ENCODE data around the gene PCDHGA8.
A peak's percentile ranks its signal among the peaks of the same experiment; 100 is the strongest.

DNA sequence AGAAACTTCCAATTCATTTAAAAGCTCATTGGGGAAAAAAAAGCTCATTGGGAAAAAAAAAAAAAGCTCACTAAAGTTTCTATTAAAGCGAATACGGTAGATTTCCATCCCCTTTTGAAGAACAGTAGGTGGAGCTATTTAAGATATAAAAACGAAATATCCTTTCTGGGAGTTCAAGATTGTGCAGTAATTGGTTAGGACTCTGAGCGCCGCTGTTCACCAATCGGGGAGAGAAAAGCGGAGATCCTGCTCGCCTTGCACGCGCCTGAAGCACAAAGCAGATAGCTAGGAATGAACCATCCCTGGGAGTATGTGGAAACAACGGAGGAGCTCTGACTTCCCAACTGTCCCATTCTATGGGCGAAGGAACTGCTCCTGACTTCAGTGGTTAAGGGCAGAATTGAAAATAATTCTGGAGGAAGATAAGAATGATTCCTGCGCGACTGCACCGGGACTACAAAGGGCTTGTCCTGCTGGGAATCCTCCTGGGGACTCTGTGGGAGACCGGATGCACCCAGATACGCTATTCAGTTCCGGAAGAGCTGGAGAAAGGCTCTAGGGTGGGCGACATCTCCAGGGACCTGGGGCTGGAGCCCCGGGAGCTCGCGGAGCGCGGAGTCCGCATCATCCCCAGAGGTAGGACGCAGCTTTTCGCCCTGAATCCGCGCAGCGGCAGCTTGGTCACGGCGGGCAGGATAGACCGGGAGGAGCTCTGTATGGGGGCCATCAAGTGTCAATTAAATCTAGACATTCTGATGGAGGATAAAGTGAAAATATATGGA, 38.1 kb downstream of the PCDHGA8 start, which contains the start of gene PCDHGA12:
- TF ChIP-seq, protein P1, sequence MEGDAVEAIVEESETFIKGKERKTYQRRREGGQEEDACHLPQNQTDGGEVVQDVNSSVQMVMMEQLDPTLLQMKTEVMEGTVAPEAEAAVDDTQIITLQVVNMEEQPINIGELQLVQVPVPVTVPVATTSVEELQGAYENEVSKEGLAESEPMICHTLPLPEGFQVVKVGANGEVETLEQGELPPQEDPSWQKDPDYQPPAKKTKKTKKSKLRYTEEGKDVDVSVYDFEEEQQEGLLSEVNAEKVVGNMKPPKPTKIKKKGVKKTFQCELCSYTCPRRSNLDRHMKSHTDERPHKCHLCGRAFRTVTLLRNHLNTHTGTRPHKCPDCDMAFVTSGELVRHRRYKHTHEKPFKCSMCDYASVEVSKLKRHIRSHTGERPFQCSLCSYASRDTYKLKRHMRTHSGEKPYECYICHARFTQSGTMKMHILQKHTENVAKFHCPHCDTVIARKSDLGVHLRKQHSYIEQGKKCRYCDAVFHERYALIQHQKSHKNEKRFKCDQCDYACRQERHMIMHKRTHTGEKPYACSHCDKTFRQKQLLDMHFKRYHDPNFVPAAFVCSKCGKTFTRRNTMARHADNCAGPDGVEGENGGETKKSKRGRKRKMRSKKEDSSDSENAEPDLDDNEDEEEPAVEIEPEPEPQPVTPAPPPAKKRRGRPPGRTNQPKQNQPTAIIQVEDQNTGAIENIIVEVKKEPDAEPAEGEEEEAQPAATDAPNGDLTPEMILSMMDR (IDR thresholded peaks at IDR 0.05), result peak in 4 of 6 experiments; percentile 26 to 59 (median 43)
- TF ChIP-seq POLR2A (IDR thresholded peaks at IDR 0.05), result no peak
